ENCODE results near the gene PLXDC2.

GRCh38 chr10:20133669-20134189, 317.5 kb downstream of the PLXDC2 start:
- TF ChIP-seq CTCF (IDR thresholded peaks at IDR 0.05) (no peak), POLR2A (IDR thresholded peaks at IDR 0.05) (no peak)

Measured in heart left ventricle (tissue), 13 donors.